C4-2B (cell line): ENCODE results near the gene LGR4.

ENCODE experiments used
- ZFX ChIP-seq: fragments of 450-650 bp; IDR thresholded peaks from 2 replicates; pipeline ENCODE4 v1.6.1; 2017
- TF ChIP-seq, protein P1 (sequence below): fragments of 450-650 bp; conservative IDR thresholded peaks from 2 replicates; pipeline ENCODE4 v1.5.1; 2017; ENCODE audit warnings: mild to moderate bottlenecking

DNA sequence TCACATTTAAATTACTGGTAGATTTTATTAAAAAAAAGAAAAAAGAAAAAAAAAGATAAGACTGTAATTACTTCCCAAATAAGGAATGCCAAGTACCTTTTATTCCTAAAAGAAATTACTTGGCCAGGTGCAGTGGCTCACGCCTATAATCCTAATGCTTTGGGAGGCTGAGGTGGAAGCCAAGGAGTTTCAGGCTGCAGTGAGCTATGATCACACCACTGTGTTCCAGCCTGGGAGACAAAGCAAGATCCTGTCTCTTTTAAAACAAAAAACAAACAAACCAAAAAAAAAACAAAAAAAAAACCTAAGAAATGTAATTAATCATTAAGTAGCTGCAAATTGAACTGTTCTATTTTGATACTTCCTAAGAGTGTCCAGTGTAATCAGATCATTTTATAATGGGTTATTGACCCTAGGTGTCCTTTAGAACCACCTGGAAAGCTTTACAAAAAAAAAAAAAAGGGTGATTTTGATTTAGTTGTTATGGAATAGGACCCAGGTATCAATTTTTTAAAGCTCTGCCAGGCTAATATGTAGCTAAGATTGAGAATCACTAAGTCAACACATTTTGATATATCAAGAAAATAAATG is 23.2 kb upstream of the LGR4 start:
- TF ChIP-seq, protein P1, sequence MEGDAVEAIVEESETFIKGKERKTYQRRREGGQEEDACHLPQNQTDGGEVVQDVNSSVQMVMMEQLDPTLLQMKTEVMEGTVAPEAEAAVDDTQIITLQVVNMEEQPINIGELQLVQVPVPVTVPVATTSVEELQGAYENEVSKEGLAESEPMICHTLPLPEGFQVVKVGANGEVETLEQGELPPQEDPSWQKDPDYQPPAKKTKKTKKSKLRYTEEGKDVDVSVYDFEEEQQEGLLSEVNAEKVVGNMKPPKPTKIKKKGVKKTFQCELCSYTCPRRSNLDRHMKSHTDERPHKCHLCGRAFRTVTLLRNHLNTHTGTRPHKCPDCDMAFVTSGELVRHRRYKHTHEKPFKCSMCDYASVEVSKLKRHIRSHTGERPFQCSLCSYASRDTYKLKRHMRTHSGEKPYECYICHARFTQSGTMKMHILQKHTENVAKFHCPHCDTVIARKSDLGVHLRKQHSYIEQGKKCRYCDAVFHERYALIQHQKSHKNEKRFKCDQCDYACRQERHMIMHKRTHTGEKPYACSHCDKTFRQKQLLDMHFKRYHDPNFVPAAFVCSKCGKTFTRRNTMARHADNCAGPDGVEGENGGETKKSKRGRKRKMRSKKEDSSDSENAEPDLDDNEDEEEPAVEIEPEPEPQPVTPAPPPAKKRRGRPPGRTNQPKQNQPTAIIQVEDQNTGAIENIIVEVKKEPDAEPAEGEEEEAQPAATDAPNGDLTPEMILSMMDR: no peak
- TF ChIP-seq ZFX: no peak
